Fibroblast of lung (primary cell): ENCODE data around the gene PXN. TPM values are rescaled to one million over a fixed set of nuclear protein-coding genes. Genes with fewer than 3 reads are reported as not detected.

Experiments used
- DNase-seq, 2 donors: peaks; one replicate each; pipeline versions ENCODE4 v3.0.0 to v3.0.0-alpha.2; 2010; ENCODE audit warnings: low read depth in 2 of 2
- H2AFZ ChIP-seq: 2 replicates; pipeline ENCODE4 v1.5.1; 2012; ENCODE audit warnings: low read length, control low read depth, inconsistent platforms
- H3K27ac ChIP-seq: 2 replicates; pipeline ENCODE4 v1.5.1; 2011; ENCODE audit warnings: low read length, control low read depth; ENCODE audit not compliant: insufficient read depth
- H3K27me3 ChIP-seq: 2 replicates; pipeline ENCODE4 v1.5.1; 2011; ENCODE audit warnings: mild to moderate bottlenecking, low read length; ENCODE audit not compliant: control insufficient read depth, insufficient read depth
- H3K36me3 ChIP-seq: 2 replicates; pipeline ENCODE4 v1.5.1; 2011; ENCODE audit warnings: low read length; ENCODE audit not compliant: control insufficient read depth, insufficient read depth
- H3K4me1 ChIP-seq: 2 replicates; pipeline ENCODE4 v1.5.1; 2011; ENCODE audit warnings: low read length; ENCODE audit not compliant: control insufficient read depth, insufficient read depth; ENCODE audit errors: extremely low read depth
- H3K4me2 ChIP-seq: 2 replicates; pipeline ENCODE4 v1.5.1; 2011; ENCODE audit warnings: low read length, control low read depth; ENCODE audit not compliant: insufficient read depth; ENCODE audit errors: extremely low read depth
- H3K4me3 ChIP-seq, 4 experiments: fragments of 200-600 bp in 1 of 4; sonication (generic) in 1 of 4; replicated peaks in 1 of 4; 2 replicates each; pipeline ENCODE4 v1.5.1; 2011 to 2016; ENCODE audit warnings: low read length in 4 of 4, low read depth in 3 of 4, mild to moderate bottlenecking in 3 of 4, control low read depth in 2 of 4, inconsistent platforms in 1 of 4, mixed read lengths in 1 of 4; ENCODE audit not compliant: insufficient read depth in 1 of 4; ENCODE audit errors: control extremely low read depth in 1 of 4
- H3K79me2 ChIP-seq: 2 replicates; pipeline ENCODE4 v1.5.1; 2012; ENCODE audit warnings: mild to moderate bottlenecking, low read length, inconsistent platforms; ENCODE audit not compliant: control insufficient read depth, insufficient read depth
- H3K9ac ChIP-seq: 2 replicates; pipeline ENCODE4 v1.5.1; 2011; ENCODE audit warnings: mild to moderate bottlenecking, low read length, control low read depth; ENCODE audit not compliant: insufficient read depth
- H3K9me3 ChIP-seq: 2 replicates; pipeline ENCODE4 v1.5.1; 2012; ENCODE audit warnings: low read depth, low read length; ENCODE audit not compliant: control insufficient read depth, insufficient read depth
- H4K20me1 ChIP-seq: 2 replicates; pipeline ENCODE4 v1.5.1; 2011; ENCODE audit warnings: low read length; ENCODE audit not compliant: control insufficient read depth, insufficient read depth; ENCODE audit errors: extremely low read depth
- CTCF ChIP-seq, 2 donors: IDR thresholded peaks in 1 of 2; conservative IDR thresholded peaks in 1 of 2; 1 replicate in 1 of 2; 2 replicates in 1 of 2; pipeline ENCODE4 v1.5.1; 2011 to 2012; ENCODE audit warnings: low read length in 2 of 2, control low read depth in 1 of 2, inconsistent platforms in 1 of 2, low read depth in 1 of 2, mild to moderate bottlenecking in 1 of 2
- EZH2 ChIP-seq: IDR thresholded peaks from 2 replicates; pipeline ENCODE4 v1.5.1; 2012; ENCODE audit warnings: low read length, control low read depth, mild to moderate bottlenecking; ENCODE audit errors: missing control alignments
- polyA plus RNA-seq, 2 donors: library from polyadenylated mRNA; depleted of rRNA in 1 of 2; stranded (reverse) in 1 of 2; unstranded in 1 of 2; fragments of >200 nt; gene quantifications; 2 replicates each; pipeline ENCODE4 v1.2.1, GENCODE V29; 2011 to 2012; ENCODE audit warnings: missing spikeins in 1 of 2
- total RNA-seq: library from RNA; depleted of rRNA; stranded (reverse); fragments of >200 nt; gene quantifications from 2 replicates; pipeline ENCODE4 v1.2.1, GENCODE V29; 2014

The PXN gene
- total and polyA plus RNA-seq, 2 donors (not counting 1 experiment from before 2014, with no cell fraction given): 21.5 to 31.4 TPM

GRCh38 chr12:120292661-120293531 is 27.4 kb upstream of the PXN start, which contains the start of gene RNU4-1:
RNU4-1 (minus strand) TSS chr12:120293237.
- Histone ChIP-seq H3K4me1 (peaks cover 4% of the 10 kb centered on the region), H3K36me3 (no peaks in the 10 kb centered on the region), H3K4me3 (peak within 1 kb of the TSS; percentile 11 to 82 (median 38)), H3K4me2 (peak within 1 kb of the TSS; percentile 74), H3K27ac (peak within 1 kb of the TSS; percentile 100), H3K27me3 (no peaks in the 10 kb centered on the region), H3K9ac (peak within 1 kb of the TSS; percentile 98), H3K9me3 (no peaks in the 10 kb centered on the region), H3K79me2 (no peaks in the 10 kb centered on the region), H2AFZ (peak within 1 kb of the TSS; percentile 71), H4K20me1 (no peaks in the 10 kb centered on the region)
- DNase-seq: peak; percentile 94 to 96
- no peak for TF ChIP-seq EZH2
- TF ChIP-seq CTCF (conservative IDR thresholded peaks at IDR 0.05 in 1 of 2, IDR thresholded peaks at IDR 0.05 in 1 of 2; ENCODE audit: low read depth in 1 of 2, low read length in 2 of 2): no peak

- peak overlapping the region; percentile 11 to 82 (median 38) for H3K4me3 ChIP-seq
- TF ChIP-seq CTCF (conservative IDR thresholded peaks at IDR 0.05 in 1 of 2, IDR thresholded peaks at IDR 0.05 in 1 of 2; ENCODE audit: low read depth in 1 of 2, low read length in 2 of 2) (no peak), EZH2 (no peak)
- no peaks in the 10 kb centered on the region for H3K9me3 ChIP-seq
- H3K36me3 ChIP-seq: no peaks in the 10 kb centered on the region
- peak overlapping the region; percentile 67 for H3K4me2 ChIP-seq
- no peaks in the 10 kb centered on the region for H4K20me1 ChIP-seq
- peak overlapping the region; percentile 100 for H3K27ac ChIP-seq
- H3K79me2 ChIP-seq: no peaks in the 10 kb centered on the region
- peak overlapping the region; percentile 56 for H3K9ac ChIP-seq
- no peak for DNase-seq
- no peak overlapping the region for H2AFZ ChIP-seq
- no peaks in the 10 kb centered on the region for H3K27me3 ChIP-seq
- H3K4me1 ChIP-seq: peaks cover 4% of the 10 kb centered on the region
Observed at GRCh38 chr12:120292411-120292660, 26.8 kb upstream of the PXN start.

- Histone ChIP-seq H3K27ac (peak overlapping the region; percentile 63), H3K9ac (no peak overlapping the region), H3K36me3 (no peaks in the 10 kb centered on the region), H3K4me2 (peak overlapping the region; percentile 80), H3K27me3 (no peaks in the 10 kb centered on the region), H2AFZ (no peak overlapping the region), H3K9me3 (no peaks in the 10 kb centered on the region), H3K4me1 (peaks cover 4% of the 10 kb centered on the region), H3K79me2 (no peaks in the 10 kb centered on the region), H3K4me3 (peak overlapping the region in 3 of 4 experiments; percentile 29 to 41 (median 32)), H4K20me1 (no peaks in the 10 kb centered on the region)
- TF ChIP-seq CTCF (conservative IDR thresholded peaks at IDR 0.05 in 1 of 2, IDR thresholded peaks at IDR 0.05 in 1 of 2; ENCODE audit: low read depth in 1 of 2, low read length in 2 of 2): no peak
- no peak for TF ChIP-seq EZH2
- DNase-seq: no peak
Observed at GRCh38 chr12:120290609-120291305, 25.2 kb upstream of the PXN start.
